ENCODE results near the gene TIE1.
"Not testable (repeated sequence)": the region's sequence is repeated elsewhere in the genome, so short reads cannot be mapped to it uniquely, and the experiment has no call there.

TIE1 gene

DNA sequence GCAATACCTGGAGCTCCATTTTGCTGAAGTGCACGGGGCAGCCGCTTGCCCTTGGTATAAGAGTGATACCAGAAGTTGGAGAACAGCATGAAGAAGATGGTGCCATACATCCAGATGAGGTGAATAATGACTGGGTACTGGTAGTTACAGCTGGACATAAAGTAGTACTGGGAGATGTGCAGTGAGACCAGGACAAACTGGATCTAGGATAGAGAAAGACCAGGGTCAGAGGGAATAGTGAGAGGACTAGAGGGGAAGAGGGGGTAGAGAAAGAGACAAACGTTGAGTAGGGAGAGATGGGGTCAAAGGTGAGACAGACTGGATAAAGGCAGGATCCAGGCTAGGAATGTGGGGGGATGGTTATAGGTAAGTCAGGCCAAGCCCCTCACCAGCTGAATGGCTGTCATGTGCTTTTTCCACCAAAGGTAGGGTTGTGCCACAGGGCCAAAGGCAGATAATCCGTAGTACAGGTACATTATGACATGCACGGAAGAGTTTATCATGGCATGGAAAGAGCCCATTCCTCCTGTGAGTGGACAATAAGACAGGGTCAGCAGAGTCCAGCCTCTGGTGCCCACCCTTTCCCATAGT, 63.2 kb downstream of the TIE1 start:
- no peak for DNase-seq

GRCh38 chr1:43365678-43366077, 64.9 kb downstream of the TIE1 start:
- no peak for DNase-seq

- DNase-seq: no peak
Measured at GRCh38 chr1:43366179-43366578, 65.4 kb downstream of the TIE1 start.

- DNase-seq: no peak
Measured at GRCh38 chr1:43366601-43367025, 65.8 kb downstream of the TIE1 start.

- DNase-seq: no peak
Measured at GRCh38 chr1:43367026-43367903, 66.5 kb downstream of the TIE1 start.

DNA sequence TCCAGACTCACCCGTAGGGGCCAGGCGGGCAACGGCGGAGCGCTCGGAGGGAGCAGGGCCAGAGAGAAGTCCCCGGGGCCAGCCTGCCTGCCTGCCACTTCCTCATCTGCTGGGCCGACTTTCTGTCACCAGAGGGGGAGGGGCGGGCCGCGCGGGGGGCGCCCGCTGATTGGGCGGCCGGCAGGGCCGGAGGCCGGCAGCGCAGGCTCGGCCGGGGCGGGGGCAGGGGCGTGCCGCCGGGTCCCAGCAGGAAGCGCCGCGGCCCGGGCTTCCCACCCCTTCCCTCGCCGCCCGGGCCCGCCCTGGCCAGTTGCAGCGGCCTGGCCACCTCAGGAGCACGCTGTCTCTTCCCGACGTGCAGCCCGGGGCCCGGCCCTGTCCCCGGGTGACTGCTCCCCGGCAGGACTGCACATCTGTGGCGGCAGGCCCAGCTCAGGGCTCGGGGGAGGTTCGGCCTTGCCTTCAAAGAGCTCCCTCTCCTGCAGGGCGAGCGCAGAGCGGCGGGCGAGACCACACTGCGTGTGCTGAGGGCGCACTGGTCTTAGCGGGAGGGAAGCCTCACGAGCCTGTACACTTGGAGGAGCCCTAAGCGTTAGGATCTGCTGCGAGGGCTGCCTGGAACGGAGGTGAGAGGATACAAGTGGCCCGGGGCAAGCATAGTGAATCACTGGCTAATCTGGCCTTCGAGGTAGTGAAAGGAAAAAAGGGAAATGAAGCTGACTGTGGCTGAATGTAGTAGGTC, 67.3 kb downstream of the TIE1 start, which contains the start of gene ELOVL1:
Gene ELOVL1, minus strand, starts transcription at position 108 of the 742 bp plus-strand sequence. CDS start 2,402 bp downstream, outside the sequence.
- peak; percentile 85 for DNase-seq

- no peak for DNase-seq
Measured at GRCh38 chr1:43368646-43369020, 67.9 kb downstream of the TIE1 start.

GRCh38 chr1:43369779-43370178, 69.0 kb downstream of the TIE1 start:
- DNase-seq: not testable (repeated sequence)

DNA sequence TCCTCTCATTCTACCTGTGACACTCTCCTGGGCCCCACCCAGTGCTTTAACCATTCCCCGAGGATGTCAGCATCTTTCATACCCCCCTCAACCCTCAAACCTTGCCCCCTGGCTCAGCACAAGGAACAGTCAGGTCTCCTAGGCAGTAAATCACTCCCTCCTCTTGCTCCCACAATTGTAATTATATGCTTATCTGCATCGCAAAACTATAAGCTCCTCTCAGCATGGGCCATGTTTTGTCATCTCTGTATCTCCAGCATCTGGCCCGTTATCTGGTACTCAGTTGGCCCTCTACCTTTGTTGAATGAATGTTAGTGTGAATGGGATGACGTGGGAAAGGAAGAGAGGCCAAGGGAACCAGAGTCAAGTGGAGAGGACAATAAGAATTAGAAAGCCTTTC, 69.8 kb downstream of the TIE1 start:
- no peak for DNase-seq

DNA sequence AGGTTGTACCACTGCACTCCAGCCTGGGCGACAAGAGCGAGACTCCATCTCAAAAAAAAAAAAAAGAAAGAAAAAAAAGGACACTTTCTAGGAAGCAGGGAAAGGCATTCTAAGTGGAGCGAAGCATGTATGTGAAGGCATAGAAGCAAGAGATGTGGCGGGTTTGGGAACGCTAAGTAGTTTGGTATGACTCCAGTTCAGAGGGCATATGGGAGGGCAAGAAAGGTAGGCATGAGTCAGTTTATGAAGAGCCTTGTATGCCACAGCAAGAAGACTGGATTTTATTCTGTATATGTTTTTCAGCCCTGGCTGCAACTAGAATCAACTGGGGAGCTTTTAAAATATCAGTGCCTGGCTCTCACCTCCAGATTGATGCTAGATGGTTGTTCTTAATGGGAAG, 71.4 kb downstream of the TIE1 start:
- no peak for DNase-seq

All from NCI-H1092 treated with DMSO at 0.1 percent for 48 hours (cell line).